GM21367 (cell line): ENCODE results near the gene BACH2.

ENCODE experiments used
- ATAC-seq: cut with Tn5 transposase; IDR thresholded peaks from one replicate; pipeline ENCODE4 v1.9.1; 2021; ENCODE audit not compliant: unreplicated experiment

Gene BACH2

DNA sequence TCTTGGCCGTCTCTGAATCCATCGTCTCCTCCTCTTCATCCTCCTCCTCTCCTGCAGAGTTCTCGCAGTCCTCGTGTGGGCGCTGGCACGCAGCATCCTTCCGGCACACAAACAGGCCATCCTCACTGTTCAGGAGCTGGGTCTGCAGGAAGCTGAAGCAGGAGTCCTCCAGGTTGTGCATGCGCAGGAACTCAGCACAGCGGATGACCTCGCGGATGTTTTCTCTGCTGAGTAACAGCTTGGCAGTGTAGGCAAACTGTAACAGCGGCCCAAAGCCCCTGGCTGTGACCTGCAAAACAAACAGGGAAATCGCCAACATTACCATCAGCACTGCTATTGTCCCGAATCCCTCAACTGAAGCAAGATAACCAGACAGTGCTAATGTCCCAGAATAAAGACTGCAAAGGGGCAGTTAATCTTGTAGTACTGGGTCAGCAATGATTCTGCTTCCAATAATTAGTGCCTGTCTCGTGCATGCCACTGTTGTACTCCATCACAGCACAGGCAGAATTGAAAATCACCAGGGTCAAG is 345.0 kb downstream of the BACH2 start:
- no peak for ATAC-seq

DNA sequence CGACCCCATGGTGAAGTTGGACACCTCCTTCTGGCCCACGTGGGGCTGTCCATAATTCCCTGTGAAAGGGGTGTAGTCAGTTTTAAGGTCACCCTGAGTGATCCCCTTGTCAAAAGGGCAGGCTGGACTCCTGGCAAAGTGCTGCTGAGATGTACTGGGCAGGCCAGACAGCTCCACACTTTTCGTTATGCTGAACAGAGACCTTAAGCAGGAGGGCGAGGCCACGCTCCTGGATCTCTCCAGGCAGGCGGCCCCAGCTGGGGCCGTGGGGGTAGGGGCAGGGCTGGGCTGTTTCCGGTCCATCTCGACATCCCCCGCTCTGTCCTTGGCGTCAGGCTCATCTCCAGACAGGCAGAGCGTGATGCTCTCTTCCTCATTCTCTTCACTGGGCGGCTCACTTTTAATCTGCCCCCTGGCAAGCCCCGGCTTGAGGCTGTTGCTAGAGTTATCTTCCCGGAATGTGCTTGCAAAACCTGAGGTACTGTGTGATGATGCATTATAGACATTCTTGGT is 345.7 kb downstream of the BACH2 start:
- no peak for ATAC-seq

DNA sequence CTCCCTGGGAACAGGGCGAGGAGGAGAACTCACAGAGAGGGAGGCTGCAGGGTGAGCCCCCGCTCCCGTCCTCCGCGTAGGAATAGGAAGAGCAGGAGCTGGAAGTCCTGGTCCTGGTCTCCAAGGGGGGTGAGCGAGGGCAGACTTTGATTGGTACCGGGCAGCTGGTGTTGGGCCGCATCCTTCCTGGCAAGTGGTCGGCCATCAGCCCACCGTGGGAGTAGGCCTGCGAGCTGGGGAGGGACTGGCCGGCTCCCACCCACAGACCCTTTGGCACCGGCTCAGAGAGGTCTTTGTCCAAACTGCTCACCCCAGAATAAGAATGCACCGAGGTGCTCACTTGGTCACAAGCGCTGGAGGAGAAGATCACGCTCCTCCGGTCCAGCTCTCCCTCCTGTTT is 346.2 kb downstream of the BACH2 start:
- ATAC-seq: no peak

DNA sequence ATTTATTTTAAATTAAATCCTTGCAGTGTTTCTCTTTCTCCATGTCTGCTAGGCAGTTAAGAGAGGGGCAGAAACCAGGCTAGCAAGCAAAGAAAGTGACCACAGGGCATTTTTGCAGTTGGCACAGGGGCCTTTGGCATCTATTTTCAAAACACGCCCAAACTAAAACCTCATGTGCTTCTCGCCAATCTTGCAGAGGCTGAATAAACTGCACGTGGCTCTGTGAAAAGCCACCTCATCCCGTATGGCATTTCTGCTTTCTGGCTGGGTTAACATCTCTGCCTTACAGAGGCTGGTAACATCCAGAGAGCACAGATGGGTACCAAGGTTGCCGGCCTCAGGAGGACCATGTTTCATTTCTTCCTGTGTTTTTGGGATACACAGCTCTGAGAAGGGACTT is 347.8 kb downstream of the BACH2 start:
- ATAC-seq: no peak

DNA sequence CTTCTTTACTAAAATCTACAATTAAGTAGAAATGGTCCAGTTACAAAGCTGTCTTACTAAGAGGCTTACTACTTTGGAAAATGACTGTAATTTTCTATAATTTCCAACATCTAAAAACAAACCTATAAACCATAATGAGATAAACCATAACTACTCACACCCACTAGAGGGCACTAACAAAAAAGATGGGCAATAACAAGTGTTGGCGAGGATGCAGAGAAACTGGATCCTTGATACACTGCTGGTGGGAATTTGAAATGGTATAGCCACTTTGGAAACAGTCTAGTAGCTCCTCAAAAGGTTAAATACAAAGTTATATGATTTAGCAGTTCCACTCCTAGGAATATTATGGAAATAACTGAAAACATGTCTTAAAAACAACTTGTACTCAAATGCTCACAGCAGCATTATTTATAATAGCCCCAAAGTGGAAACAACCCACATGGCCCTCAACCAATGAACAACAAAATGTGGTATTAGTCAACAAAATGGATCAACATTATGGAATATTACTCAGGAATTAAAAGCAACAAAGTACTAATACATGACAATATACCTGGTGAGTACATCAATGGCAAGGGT is 351.7 kb downstream of the BACH2 start:
- ATAC-seq: no peak

DNA sequence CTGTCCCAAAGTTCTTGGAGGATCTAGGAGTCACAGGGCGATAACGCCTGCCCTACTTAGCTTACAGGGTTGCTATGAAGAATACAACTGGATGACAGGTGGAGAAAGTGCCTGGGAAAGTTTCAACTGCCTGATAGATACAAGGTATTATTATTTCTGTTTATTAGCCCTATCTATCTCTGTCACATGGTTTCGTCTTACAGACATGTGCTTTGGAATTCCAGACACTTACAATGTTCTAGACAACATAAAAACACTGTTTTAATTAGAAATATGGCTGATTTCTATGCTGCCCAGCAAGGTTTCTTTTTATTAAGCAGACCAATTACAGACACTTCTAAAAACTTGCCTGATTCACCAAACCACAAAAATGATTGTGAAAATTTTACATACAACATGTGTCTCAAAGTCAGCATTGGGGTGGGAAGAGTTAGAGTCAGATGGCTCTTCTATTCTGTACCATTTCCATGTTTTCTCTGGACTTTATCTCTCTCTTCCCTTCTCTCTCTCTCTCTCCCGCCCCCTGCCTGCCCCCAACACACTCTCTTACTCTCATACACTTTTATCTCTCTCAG is 352.4 kb downstream of the BACH2 start:
- no peak for ATAC-seq

DNA sequence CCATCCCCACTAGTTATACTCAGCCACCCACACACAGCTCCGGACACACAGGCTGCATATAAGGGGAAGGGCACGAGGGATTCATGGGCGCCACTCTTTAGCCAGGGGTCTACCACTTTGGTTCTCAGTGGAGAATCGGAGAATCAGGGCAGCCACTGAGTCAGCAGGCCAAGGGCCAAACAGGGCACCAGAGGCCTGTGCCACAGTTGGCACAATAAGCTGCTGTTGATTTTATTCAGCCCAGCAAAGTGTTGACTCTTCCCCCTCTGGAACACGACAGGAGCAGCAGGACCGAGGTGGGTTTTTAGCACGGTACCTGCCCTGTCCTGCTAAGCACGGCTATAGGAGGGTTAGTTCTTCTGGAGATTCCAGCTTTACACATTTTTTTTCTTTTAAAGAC is 354.0 kb downstream of the BACH2 start:
- ATAC-seq: no peak

DNA sequence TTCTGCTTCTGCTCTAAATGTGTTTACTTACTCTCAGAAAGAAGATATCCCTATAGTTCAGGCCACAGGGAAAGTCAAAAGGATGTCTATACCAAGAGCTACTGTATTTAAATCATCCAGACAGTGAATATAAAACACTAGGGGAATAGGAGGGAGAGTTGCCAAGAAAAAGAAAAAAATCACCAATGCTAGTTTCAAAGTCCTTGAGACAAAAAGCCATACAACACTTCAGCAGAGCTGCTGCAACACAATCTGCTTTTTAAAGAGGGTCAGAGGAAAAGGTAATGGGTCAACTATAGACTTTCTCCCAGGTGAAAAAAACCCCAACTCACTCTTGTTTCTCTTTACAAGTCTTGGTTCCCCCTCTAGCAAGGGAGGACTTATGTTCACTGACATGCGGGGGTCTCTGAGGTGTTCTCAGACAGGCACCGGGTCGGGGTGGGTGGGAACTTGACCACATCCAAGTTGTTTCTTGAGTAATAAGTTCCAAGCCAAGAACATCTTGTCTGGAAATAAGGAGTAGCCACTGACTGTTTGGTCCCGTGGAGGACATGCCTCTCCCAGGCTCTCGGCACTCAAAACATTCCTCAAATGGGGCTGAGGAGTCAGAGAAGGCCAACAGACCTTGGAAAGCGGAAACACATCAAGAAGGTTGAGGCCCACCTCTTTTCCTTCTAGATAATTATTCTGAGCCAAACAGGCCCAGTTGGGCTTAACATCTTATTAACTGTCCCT is 354.7 kb downstream of the BACH2 start:
- no peak for ATAC-seq

DNA sequence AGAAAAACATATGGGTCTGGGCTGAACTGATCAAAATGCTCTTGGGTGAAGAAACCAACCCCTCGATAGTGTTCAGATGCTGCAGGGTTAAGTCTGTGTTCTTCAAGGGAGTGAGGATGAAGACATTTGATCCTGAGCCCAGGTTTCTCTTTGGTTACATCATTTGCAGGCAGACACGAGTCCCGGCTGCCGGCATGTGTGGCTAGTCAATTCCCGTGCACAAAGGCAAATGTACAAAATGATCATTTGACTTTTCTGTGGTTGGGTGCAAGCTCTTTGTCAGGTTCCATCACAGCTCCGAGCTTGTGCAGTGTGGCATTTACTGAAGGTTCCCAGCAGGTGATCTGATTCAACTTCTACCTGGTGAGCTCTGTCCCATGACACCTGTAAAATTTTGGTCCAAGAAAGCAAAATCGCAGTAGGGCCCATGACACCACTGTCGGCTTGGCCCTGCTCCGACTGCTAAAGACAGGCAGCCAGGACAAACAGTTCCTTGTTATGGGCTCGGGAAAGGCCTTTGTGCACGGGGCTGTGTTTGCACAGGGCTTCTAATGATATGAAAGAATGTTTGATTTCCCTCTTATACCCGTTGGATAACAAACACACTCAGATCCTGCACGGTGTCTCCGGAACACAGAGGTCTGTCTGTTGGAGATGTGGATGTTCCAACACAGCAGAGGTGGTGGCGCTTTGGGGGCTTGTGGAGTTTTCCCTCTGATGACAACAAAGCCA is 355.4 kb downstream of the BACH2 start:
- no peak for ATAC-seq

DNA sequence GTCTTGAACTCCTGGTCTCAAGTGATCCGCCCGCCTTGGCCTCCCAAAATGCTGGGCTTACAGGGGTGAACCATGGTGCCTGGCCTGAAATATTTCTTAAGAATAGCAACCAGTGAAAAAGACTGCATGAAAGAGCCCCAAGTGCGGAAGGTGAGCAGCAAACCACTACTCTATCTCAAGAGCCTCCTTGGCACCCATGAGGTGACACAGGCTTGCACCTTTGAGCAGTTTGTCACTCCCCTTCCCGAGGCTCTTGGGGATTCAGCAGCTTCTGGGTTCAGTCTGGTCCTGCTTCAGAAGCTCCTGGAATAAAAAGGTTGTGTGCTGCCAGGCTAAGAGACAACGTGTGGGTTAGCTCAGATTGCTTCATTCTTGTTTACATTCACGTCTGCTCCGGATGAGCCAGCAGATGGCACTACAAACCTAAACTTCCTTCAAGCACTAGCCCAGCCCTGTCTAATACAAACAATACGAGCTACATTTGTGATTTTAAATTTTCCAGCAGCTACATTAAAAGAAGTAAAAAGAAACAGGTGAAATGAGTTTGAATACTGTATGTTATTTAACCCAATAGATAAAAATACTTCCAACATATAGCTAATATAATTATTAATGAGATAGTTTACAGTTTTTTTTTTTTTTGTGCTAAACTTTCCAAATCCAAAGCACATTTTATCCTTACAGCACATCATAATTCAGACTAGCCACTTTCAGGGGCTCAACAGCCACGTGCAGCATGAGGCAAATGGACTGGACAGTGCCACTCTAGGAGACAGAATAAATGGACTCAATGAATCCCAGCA is 356.2 kb downstream of the BACH2 start:
- peak; percentile 86 for ATAC-seq

DNA sequence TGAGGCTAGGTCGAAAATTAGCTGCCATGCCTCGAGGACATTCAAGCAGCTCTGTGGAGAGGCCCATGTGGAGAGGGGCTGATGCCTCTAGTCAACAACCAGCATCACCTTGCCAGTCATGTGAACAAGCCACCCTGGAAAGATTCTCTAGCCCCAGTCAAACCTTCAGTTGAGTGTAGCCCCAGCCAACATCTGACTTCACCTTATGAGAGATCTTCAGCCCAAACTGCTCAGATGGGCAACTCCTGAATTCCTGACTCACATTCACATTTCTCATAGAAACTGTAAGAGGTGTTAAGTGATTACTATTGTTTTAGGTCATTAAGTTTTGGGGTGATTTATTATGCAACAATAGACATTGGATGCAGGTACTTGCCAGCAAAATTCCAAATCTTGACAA is 357.5 kb downstream of the BACH2 start:
- no peak for ATAC-seq

DNA sequence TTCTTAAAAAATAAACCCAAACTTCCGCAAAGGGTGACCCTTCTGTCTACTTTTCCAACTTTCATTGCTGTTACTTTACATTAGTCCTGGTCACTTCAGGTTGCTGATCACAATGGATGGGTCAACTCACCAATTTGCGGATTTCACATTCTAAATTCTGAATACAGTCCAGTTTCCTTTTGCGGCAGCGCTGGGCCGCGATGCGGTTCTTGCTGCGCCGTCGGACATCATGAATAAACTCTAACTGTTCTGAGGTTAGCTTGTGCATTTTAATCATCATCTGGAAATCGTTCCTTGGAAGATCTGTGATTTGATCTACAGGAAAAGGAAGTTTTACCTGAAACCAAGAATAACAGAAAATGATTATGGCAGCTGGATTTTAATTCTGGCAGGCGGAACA is 358.6 kb downstream of the BACH2 start:
- no peak for ATAC-seq

DNA sequence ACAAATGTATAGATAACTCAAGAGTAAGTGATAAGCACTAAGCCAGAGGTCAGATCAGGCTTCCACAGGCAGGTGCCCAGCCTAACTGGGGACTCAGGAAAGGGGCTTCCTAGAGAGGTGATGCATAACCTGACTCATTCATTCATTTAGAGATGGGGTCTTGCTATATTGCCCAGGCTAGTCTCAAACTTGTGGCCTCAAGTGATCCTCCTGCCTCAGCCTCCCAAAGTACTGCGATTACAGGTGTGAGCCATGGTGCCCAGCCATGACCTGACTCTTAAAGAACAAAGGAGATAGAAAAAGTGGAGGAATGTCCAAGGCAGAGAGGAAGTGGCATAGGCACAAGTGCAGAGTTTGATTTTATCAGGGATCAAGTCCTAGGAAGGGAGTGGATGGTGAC is 360.5 kb downstream of the BACH2 start:
- ATAC-seq: no peak

DNA sequence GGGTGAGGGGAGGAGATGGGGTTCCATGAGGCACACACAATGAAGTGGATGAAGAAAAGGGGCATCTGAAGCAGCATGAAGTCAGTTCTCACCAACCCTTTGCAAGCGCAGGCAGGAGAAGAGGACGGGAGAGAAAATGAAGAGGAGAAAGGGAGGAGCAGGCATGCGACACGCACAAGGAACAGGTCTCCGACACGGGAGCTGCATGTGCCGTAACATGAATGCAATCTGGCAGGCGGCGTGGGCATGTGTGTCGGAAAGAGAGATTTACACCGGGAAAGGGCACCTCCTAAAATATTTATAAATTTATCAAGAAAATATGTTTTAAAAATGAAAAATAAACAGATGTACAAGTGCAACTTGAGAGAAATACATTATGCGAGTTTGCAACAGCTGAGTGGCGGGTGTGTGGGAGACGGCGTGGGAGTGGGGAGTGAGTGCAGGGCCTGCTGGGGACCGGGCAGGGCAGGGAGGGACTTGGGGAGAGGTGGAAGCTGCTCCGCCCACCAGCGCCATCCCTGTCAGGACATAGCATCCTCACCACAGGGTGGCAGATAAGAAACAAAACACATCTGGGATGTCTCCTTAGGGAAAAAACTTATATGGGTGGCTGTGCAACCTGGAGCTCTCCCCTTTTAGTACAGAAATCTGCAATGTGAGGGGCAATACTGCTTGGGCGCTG is 361.8 kb downstream of the BACH2 start:
- no peak for ATAC-seq

DNA sequence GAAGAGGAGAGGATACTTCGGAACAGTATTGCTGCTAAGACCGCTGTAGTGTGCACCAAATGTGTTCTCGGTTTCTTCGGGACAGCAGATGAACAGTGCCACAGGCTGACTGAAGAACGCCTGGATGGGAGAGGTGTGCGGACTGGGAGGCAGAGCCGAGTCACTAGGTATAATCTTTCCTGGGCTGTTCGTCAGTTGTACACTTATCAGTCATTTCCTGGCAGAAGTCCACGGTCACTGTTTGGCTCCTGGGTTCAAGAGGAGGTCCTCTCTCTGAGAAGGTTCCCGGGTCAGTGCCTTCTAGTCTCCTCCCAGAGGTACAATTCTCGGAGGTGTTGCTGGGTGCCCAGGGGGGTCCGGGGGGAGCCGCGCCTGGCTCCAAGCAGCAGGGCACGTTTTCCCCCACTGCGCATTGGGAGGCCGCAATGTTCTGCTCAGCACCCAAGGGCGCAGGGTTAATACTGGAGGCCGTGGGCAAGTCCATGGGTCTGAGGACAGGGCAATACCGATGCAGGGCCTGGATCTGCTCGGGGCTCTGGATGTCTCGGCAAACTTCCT is 364.3 kb downstream of the BACH2 start:
- no peak for ATAC-seq

DNA sequence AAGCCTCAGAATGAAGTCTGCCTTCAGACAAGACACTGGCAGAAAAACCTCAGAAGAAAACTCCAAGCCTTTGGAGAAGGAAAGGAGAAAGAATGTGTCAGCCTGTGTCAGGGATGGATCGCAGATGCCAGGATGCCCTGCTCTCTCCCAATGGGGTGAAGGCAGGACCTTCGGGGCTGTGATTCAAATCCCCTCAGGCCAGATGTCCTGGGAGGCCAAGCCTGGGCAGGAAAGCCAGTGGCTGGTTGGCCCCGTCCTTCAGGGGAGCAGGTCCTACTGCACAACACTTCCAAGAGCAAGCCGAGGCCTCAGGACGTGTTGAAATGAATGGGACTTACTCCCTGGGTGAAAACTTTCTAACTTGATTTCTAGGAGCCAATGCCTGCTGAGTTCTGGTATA is 365.9 kb downstream of the BACH2 start:
- ATAC-seq: no peak

DNA sequence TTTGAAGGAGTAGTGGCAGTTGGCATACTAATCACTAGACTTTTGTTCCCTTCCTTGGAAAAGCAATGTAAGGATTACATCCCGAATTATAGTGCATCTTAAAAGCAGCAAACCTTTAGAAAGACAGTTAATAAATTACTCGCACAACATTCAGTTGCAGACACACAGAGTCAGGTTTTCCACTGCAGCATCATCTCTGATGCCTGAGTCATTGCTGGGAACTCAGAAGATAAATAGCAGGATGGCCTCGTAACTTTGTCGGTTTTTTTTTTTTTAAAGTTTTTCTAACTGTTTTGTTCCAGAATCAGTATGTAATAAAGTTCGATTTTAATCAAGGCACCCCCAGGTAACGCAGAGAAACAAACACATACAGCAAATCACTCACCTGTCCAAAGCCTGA is 368.0 kb downstream of the BACH2 start:
- ATAC-seq: no peak

DNA sequence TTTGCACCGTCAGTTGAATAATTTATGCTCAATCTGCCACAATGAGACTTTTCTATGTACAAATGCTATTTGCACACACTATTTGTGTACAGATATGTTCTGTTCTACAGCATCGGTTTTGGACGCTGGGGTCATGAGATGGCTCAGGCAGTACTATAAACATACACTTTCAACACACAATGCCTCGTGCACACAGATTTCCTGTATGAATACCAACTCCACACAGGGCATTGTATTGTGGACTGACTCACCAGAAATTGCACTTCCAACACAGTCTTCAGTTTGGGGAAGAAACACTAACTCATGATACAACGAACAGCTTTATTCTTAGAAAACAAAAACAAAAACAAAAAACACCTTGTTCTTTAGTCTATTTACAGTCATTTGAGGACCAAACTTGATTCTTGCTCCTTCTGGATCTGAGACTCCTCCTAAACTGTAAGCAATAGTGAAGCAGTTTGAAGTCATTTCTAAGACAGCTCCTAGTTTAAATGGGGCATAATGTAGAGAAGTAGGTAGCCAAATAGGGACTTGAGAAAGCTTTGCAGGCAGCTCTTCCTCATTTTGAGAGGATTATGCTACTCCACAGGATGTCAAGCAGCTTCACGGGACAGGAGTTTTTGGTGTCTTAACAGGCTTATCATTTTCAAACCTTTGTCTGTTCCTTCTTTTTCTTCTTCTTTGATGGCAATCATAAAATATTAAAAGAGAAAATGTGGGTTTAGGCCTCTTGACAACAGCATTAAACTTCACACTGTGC is 368.7 kb downstream of the BACH2 start:
- ATAC-seq: no peak

DNA sequence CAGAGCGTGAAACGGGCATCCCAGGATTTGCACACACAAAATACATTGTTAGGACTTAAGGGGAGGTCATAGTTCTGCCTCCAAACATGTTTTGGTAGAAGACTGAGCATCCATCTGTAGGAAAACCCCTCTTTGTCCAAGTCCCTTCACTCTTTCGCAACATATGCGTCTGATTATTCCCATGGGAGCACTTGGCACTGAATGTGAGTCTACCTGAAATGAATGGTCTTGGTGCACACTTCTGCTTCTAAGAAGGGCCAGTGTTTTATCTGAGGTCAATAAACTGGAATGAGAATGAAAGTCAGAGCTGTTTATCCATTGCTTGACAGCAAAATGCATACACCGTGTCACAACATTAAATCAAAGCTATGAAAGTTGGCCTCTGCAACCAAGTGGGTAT is 369.4 kb downstream of the BACH2 start:
- ATAC-seq: no peak
